GM08714 (cell line): ENCODE results near the gene PATL2.
A peak's percentile ranks its signal among the peaks of the same experiment; 100 is the strongest.
"Not testable (repeated sequence)": the region's sequence is repeated elsewhere in the genome, so short reads cannot be mapped to it uniquely, and the experiment has no call there.

ENCODE experiments used
- H3K4me3 ChIP-seq: fragments of 200-500 bp; sonication (Bioruptor generic); 2 replicates; pipeline ENCODE4 v1.5.1; 2014; ENCODE audit warnings: mild to moderate bottlenecking, low read length, inconsistent platforms
- ZNF274 ChIP-seq: IDR thresholded peaks from 2 replicates; pipeline ENCODE4 v1.6.1; 2012; ENCODE audit warnings: mild to moderate bottlenecking, low read depth, low read length

PATL2 gene

GRCh38 chr15:44726568-44727484 lies 15.7 kb upstream of the PATL2 start:
- H3K4me3 ChIP-seq = peak overlapping the region; percentile 82; the same call in 1 of the 2 replicates
- TF ChIP-seq ZNF274 = no peak

DNA sequence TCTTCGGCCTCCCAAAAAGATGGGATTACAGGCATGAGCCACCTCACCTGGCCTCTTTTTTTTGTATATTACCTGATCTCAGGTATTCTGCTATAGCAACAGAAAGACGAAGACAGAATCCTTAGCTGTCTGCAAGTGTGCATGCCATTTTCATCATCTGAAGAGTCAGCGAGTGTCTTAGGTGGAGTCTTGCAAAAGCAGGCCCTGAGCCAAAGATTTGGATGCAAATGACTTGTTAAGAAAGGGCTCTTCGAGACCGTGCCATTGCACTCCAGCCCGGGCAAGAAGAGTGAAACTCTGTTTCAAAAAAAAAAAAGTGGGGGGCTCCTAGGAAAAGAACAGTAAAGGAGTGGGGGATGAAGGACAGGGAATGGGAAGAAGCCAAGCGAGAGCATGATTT lies 15.0 kb upstream of the PATL2 start:
- no peak for TF ChIP-seq ZNF274
- H3K4me3 ChIP-seq = peak overlapping the region; percentile 82; the same call in 1 of the 2 replicates

DNA sequence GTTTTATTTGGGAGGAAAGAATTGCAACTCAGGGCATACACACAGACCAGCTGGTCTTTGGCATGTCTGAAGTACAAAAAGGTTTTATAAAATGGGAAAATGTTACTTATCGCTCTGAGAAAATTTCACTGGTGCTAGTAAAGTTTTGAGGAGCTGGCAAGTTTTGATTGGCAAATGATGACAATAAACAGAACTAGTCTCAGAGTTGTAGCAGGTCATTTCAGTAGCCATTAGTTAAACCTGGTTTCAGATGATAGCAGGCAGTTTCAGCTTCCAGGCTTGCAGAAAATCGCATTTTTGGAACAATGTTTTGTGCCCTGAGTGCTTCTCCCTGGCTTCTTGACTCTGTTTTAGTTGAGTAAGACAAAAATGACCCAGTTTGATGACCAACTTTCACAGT lies 10.9 kb upstream of the PATL2 start:
- TF ChIP-seq ZNF274 = no peak
- no peak overlapping the region for H3K4me3 ChIP-seq

DNA sequence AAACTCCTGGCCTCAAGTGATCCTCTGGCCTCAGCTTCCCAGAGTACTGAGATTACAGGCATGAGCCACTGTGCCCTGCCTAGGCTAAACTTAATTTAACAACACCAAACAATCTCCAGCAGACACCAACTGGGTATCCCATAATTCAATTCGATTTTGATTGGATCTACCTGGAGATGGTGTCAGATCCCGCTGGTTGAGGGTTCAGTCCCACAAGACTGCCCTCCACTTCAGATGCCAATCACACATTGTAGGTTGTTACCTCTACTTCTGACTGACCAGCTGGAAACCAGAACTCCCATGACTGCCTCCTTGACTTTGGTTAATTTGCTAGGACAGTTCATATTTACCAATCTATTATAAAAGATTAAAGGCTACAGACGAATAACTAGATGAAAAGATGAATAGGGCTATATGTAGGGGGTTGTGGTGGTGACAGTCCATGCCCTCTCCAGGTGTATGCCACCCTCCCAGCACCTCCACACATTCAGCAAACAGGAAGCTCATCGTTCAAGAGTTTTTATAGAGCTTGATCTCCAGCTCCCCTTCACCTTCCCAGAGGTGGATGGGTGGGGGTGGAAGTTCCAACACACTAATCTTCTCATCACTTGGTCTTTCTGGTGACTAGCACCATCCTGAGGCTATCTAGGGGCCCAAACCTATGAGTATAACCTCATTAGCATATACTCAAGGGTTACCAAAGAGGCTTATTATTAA lies 9.5 kb upstream of the PATL2 start:
- no peak for TF ChIP-seq ZNF274
- no peak overlapping the region for H3K4me3 ChIP-seq

DNA sequence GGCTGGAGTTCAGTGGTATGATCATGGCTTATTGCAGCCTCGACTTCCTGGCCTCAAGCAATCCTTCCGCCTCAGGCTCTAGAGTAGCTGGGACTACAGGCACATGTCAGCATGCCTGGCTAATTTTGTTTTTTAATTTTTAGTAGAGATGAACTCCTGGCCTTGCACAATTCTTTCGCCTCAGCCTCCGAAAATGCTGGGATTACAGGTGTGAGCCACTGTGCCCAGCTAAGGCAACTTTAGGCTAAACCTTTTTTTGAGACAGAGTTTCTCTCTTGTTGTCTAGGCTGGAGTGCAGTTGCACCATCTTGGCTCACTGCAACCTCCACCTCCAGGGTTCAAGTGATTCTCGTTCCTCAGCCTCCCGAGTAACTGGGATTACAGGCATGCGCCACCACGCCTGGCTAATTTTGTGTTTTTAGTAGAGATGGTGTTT lies 8.9 kb upstream of the PATL2 start:
- not testable (repeated sequence) for H3K4me3 ChIP-seq

DNA sequence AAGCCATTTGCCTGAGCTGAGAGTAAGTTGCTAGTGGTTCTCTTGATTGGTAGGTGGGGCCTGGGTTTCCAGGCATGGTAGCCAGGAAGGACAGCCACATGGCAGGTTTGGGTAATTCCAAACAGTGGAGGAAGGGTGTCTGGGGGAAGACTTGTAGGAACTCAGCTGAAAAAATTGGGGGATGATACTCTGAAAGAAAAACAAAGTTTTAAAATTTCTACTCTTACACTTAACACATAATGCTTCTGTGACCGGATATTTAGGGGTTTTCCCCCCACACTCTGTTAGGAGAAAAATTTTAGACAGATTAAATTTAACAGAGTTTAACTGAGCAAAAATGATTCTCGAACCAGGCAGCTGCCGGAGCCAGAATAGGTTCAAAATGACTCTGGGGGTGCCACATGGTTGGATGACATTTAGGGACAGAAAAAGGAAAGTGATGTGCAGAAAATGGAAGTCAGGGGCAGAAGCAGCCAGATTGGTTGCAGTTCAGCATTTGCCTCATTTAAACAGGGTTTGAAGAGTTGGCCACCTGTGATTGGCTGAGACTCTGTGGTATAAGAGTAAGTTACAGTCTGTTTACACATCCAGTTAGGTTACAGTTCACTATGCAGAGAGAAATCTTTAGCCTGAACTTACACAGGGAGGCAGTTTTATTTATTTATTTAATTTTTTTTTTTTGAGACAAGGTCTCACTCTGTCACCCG lies 8.3 kb upstream of the PATL2 start:
- H3K4me3 ChIP-seq = no peak overlapping the region
- no peak for TF ChIP-seq ZNF274

- TF ChIP-seq ZNF274 = no peak
Observed at GRCh38 chr15:44718927-44719292, 7.8 kb upstream of the PATL2 start.

DNA sequence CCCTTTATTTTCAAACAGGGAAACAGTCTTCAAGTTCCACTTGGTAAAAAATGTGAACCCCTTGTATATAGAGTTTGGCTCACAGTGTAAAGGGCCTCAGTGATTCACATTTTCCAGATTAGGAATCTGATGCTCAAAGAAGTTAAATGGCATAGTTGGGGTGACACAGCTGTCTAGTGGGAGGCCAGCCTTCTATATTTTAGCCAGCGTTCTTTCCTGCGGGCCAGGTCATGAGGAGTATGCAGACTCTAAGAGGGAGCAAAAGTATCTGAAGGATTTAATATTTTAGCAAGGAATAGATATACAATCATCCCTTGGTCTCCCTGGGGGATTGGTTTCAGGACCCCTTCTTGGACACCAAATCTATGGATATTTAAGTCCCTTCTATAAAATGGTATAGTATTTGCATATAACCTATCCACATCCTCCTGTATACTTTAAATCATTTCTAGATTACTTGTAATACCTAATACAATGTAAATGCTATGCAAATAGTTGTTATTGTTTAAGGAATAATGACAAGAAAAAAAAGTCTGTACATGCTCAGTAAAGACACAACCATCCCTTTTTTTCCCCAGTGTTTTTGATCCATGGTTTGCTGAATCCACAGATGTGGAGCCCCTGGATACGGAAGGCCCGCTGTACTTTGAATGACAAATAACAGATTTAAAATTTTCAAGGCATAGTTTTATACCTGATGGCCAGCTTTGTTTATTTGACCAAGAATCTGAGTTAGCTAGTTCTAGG lies 7.2 kb upstream of the PATL2 start:
- H3K4me3 ChIP-seq = peak overlapping the region; percentile 14; the same call in 1 of the 2 replicates
- no peak for TF ChIP-seq ZNF274

More at GRCh38 chr15:44718927-44719292, 7.8 kb upstream of the PATL2 start:
- no peak overlapping the region for H3K4me3 ChIP-seq

- no peak for TF ChIP-seq ZNF274
Observed at GRCh38 chr15:44716983-44717602, 6.0 kb upstream of the PATL2 start.

DNA sequence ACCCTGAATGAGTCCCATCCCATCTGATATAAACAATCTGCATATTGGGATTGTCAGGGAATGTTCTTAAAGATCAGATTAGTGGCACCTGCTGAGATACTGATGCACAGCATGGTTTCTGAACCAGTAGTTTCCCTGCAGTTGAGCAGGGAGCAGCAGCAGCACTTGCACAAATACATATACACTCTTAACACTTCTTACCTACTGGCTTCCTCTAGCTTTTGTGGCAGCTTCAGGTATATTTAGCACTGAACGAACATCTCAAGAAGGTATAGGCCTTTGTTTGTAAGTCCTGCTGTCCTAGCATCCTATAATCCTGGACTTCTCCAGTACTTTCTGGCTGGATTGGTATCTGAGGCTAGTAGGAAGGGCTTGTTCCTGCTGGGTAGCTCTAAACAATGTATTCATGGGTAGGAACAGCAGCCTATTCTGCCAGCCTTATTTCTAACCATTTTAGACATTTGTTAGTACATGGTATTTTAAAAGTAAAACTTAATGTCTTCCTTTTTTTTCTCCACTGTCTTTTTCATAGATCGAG lies 4.7 kb upstream of the PATL2 start:
- peak overlapping the region; percentile 96 for H3K4me3 ChIP-seq
- no peak for TF ChIP-seq ZNF274

More at GRCh38 chr15:44716983-44717602, 6.0 kb upstream of the PATL2 start:
- H3K4me3 ChIP-seq = no peak overlapping the region

DNA sequence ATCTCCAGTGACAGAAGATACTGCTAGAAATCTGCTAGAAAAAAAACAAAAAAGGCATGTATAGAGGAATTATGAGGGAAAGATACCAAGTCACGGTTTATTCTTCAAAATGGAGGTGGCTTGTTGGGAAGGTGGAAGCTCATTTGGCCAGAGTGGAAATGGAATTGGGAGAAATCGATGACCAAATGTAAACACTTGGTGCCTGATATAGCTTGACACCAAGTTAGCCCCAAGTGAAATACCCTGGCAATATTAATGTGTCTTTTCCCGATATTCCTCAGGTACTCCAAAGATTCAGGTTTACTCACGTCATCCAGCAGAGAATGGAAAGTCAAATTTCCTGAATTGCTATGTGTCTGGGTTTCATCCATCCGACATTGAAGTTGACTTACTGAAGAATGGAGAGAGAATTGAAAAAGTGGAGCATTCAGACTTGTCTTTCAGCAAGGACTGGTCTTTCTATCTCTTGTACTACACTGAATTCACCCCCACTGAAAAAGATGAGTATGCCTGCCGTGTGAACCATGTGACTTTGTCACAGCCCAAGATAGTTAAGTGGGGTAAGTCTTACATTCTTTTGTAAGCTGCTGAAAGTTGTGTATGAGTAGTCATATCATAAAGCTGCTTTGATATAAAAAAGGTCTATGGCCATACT lies 4.1 kb upstream of the PATL2 start:
- no peak for TF ChIP-seq ZNF274
- H3K4me3 ChIP-seq = peak overlapping the region; percentile 96
